Eye (tissue), 1 donor: ENCODE data around the gene GYS2.
"Not testable (repeated sequence)": the region's sequence is repeated elsewhere in the genome, so short reads cannot be mapped to it uniquely, and the experiment has no call there.

Source experiments
- DNase-seq: peaks from one replicate; pipeline ENCODE4 v3.0.0-alpha.2; 2015

The GYS2 gene

DNA sequence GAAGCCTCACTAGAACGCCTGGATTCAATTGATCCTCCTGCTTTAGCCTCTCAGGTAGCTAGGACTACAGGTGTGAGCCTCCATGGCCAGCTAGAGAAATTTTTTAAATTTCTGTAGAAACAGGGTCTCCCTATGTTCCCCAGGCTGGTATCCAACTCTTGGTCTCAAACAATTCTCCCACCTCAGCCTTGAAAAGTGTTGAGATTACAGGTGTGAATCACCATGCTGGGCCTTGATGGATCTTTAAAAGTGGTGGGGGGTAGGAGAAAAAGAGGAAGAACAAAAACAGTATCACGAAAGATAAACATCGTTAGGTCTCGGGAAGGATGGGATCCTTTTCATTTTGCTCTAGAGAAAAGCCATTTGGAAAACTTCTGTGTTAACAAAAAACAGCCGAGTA lies 4.5 kb downstream of the GYS2 start:
- no peak for DNase-seq

DNA sequence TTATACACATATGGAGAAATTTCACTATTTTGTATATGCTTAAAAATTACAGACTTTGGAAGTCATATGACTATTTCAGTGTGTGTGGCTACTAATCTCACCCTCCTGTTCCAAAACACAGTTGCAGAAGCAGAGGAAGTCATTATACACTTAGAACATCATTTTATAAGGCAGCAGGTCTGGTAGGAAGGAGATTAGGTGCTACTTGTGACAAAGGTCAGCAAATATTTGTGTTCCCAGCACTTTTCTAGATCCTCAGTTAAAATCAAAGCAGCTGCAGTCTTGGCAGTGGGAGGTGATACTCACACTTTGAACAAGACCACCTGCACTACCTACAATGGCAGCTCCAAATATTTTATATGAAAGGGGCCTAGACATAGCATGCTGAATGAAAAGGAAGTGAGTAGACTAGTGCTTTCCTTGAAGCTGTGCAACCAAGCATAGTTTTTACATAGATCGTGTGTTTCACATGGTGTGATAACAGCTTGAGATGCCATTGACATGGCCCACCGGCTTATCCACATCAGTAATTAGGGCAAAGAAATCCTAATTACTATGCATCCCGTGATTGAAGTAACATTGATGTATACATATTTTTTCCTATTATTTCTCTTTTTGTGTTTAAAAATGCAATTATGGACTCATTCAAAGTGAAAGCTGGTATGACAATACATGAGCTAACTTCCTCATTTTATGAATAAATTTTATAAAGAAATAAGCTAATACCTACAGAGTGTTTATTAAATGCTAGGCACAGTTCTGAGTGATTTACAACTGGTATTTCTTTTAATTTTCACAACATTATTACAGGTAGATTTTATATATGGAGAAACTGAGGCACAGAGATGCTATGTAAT lies 5.3 kb downstream of the GYS2 start:
- no peak for DNase-seq

DNA sequence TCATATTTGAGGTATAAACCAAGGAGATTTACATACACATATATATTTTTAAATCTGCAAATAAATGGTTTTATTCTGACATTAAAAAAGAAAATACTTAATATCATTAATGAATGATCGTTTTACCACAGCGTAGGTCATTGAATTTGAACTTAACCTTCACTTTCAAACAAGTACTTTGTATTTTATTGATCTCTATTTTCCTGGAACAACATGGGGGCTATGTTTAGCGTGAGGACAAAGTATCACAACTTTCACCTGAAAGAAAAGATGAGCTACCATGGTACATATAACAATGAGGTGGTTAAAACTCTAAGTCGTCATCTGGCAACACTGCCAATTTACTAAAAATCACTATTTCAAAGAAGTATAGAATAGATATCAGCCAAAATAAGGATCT lies 6.0 kb downstream of the GYS2 start:
- DNase-seq, result no peak

DNA sequence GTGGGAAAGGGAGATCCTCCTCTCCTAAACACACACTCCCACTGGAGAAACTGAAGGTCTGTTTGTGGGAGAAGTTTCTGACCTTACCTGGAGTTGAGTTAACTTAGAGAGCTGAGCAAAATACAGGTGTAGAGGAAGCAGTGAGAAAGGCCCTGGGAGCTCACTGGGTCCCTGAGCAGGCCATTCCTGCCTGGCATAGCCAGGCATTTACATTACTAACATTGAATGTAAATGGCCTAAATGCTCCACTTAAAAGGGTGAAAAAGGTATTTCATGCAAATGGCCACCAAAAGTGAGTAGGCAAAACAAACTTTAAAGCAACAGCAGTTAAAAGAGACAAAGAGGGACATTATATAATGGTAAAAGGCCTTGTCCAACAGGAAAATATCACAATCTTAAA lies 9.3 kb downstream of the GYS2 start:
- not testable (repeated sequence) for DNase-seq

DNA sequence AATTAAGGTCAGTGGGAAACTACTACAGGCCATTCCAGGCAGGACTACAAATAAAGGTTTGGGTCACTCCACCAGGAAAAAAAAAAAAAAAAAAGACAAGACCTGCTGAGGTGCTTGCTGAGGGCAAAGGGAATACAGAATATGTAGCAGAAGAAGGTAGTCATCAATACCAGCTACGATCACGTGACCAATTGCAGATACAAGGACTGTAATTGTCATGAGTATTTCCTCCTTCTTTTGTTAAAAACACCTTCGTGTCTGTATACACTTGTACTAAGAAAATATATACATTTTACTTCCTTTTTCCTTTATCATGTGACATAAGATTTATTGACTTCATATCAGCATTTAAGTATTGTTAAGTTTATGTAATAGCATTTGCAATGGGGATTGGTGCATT lies 19.2 kb downstream of the GYS2 start:
- no peak for DNase-seq

DNA sequence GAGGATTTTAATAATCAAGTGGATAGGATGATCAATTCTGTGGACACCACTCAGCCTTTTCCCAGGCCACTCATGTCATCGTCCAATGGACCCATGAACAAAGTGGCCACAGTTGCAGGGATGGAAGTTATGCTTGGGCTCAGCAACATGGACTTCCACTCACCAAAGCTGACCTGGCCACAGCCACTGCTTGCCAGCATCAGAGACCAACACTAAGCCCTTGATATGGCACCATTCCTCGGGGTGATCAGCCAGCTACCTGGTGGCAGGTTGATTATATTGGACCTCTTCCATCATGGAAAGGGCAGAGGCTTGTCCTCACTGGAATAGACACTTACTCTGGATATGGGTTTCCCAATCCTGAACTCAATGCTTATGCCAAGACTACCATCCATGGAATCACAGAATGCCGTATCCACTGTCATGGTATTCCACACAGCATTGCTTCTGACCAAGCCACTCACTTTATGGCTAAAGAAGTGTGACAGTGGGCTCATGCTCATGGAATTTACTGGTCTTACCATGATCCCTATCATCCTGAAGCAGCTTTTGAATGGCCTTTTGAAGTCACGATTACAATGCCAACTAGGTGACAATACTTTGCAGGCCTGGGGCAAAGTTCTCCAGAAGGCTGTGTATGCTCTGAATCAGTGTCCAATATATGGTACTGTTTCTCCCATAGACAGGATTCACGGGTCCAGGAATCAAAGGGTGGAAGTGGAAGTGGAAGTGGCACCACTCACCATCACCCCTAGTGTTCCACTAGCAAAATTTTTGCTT lies 20.1 kb downstream of the GYS2 start:
- DNase-seq, result not testable (repeated sequence)

DNA sequence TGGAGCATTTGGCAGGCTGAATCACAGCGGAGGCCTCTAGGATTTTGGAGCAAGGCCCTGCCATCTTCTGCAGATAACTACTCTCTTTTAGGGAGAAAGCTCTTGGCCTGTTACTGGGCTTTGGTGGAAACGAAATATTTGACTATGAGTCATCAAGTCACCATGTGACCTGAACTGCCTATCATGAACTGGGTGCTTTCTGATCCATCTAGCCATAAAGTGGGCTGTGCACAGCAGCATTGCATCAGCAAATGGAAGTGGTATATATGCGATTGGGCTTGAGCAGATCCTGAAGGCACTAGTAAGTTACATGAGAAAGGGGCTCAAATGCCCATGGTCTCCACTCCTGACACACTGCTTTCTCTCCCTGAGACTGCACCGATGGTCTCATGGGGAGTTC lies 21.1 kb downstream of the GYS2 start:
- no peak for DNase-seq

DNA sequence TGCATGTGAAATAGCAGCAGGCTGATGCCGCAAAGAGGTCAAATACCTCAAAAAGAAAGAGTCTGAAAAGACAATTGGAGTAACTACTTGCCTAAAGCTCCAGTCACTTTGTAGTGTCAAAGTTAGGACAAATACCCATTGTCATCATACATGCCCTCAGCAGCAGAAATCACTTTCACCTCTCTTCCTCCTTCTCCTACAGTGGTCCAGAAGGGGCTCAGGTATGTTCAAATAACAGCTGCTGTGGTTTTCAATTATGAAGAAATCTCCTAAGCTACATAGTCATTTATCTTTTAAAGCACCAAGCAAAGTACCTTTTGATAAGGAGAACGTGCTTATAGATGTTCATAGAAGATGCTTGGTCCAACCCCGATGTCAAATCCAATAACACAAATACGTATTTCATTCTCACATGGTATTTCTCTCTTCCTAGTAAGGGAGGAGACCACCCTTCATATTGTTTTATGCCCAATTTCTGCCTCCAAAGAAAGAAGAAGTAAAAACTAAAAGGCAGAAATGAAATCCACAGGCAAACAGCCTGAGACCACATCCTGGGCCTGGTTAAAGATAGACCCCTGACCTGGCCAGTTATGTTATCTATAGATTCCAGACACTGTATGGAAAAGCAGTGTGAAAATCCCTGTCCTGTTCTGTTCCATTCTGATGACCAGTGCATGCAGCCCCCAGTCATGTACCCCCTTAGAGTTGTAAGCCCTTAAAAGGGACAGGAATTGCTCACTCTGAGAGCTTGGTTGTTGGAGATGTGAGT lies 23.7 kb downstream of the GYS2 start:
- DNase-seq, result no peak

DNA sequence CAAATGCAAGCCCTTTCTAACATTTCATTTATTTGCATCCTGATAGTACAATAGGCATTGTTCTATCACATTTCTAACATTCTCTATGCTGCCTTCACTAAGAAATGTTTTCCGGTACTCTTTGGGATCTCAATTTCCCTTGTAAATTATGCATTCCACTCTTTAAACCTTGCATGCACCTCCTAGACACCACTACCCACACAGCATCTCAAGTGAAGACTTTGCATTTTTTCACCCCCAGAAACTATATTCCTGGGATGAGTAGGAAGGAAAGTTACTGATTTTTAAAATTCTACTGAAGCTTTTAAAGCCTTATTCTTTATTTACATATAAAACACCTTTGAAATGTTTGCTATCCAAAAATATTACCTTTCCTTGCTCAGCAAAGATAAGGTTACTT lies 27.1 kb downstream of the GYS2 start:
- no peak for DNase-seq

DNA sequence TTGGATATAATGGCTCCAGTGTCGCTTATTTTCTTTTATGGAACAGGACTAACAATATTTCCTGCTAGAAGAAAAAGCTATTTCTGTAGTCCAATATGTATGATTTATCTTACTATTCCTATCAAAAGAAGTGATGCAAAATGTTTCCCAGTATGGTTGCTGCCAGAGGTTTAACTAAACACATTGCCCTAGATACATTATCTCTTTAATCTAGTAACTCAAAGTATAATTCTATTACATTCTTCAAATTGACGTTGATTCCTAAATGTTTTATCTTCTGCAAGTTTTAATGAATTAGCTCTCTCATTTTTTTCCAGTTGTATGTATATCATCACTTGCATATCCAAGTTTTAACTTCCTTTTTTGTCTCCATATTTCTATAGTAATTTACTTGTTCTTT lies 28.2 kb downstream of the GYS2 start:
- no peak for DNase-seq

DNA sequence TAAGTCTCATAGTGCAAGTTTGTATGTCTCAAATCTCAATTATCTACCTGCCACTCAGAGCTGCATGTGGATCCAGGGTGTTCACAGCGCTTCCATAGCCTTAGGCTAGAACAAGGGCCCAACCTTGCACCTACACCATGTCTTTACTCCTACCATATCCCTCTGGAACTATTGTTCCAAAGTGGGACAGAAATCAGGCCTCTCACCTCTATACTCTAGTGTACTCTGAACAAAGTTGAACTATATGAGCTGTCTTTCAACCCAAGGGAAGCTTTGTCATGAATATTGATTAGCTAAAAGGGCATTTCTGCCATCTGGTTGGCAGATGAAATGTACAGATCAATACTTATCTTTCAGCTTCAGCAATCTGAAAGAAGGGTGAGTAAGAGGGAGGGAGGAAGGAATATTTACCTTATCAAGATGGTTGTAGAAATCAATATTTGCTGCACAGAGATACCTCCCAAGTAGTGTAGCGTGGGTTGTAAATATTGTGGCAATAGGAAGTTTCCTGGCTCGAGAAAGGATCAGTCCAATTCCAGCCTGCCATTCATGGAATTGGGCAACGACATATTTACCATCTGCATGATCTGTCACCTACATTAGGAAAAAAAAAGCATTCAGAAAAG lies 30.8 kb downstream of the GYS2 start:
- DNase-seq, result peak; percentile 26

DNA sequence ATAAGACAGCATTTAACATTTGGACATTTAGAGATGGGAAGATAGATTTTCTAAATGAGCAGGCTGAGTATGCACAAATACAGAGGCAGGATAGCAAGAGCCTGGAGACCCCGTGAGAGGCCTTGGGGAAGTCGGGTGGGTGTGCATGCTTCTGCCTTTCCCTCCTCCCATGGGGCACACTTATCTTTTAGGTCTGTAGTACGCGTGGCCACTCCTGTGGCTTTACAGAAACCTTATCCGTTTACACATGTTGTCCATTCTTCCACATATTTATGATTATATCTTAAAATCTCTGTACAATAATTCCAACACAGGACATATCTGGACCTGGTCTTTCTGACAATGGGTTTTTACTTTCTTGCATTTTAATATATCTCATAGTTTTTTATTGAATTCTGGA lies 33.6 kb downstream of the GYS2 start:
- no peak for DNase-seq

DNA sequence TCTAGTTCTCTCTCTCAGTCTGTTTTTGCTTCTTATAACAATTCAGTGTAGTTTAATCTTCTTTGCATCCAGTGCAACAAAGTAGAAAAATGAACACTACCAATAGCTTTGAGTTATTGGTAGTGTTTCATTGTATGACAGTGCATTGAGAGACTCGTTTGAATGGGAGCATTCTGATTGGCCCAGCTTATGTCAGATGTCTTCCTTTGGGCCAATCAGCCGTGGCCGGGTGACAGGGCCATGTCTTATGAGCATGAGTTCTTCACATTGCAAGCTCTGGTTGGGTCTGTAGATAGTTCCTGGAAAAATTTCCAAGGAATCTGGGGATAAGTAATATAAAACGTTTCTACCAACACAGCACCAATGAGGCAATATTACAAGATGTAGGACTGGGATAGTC lies 36.5 kb downstream of the GYS2 start:
- no peak for DNase-seq

DNA sequence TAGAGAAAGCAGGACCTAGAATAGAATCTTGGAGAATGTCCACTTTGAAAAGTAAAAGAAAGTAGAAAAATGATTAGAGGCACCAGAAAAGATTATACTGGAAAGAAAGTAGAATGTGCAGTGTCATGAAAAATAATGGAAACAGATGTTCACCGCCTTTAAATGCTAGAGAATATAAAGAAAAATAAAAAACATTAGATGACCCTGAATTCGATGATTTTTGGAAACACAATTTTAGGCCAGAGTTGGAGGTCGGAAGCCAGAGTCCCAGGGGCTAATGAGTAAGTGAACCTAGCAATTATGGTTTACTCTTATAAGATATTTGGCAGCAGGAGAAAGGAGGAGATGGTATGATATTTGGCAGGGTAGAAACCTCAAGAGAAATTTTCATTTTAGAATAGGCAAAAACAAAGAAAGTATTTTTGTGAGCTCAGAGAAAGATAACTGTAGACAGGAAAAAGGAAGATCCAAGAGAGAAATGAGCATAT lies 37.7 kb downstream of the GYS2 start:
- DNase-seq, result no peak

DNA sequence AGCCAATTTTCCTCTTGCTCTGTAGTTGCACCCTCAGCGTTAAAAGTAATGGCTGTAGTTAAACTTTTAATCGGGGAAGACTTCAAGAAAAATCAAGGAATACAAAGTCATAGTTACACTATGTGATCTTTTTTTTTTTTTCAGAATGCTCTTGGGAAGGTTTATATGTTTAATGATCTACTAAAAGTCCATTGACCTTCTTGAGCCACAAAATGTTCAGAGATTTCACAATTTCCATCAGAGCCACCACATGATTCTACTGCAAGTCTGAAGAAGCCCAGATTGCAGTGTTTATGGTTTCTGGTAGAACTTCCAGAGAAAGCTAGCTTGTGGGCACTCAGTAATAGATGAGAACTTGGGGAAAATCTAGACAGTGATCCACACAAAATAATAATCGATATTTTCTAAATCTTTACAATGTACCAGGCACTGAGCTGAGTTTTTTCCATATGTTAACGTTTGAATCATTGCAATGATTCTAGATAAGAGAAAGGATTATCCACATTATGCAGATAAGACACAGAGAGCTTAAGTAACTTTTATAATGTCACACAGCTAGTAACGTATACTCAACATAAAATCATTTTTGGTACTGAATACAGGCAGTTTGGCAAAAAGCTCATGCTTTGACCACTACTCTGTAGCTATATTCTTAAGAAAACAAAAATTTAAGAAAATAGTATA lies 38.3 kb downstream of the GYS2 start:
- no peak for DNase-seq

DNA sequence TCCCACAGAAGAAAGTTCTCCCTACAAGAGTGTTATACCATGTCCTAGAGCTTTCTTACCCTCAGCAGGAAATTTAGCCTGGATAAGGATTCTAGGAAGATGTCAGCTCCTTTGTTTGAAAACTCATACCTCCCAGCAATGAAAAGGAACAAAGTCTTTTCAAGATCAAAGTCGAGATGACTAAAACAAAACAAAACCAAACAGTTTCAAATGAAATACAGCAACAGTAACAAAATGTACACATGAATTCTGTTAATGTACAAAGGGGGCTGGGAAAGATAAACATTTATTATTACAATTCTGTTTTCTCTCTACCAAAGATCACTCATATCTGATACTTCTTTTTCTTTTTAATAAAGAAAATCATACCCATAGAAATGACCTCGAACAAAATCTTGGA lies 41.8 kb downstream of the GYS2 start:
- DNase-seq, result no peak

DNA sequence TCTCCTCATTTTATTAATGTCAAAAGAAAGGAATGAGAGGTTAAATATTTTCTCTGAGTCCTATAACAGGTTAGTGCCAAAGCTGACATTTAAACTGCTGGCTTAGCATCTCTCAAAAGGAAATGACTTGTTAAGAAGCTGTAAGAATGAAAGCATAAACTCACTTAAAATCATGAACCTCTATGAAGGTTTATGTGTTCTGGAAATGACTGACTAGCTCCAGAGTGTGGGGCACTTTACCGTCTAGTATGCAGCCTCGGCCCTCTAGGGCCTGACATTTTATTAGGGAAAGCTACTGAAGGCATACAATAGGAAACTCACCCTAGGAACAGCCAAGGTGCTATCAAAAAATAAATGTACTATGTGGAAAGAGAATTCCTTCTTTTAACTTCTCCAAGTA lies 43.5 kb downstream of the GYS2 start:
- DNase-seq, result no peak

DNA sequence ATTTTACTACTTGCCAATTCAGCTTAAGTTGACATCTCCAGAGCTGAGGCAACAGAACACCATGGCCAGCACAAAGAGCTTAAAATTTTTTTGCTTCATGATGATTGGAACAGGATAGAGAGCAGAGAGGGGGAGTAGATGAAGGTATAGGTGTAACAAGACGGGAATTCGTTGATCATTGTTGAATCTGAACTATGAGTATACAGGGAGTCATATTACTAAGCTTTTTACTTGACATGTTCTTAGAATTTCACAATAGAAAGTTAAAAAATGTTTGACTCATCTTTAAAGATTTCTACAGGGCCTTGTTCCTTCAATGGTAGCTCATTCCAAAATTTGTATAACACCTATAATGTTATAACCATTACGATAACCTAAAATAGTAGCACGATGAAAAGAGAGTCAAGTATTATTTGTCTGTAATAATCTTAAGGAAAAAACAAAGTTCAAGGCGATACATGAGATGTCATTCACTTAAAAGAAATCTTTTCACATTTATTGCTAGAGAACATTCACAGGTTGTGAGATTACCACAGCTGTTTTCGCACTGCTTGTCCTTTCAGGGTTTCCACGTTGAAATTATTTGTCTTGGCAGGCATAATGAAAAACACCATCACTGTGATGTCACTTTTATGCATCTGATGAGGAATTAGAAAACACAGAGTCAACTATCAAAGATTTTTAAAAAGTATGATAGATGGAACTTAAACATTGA lies 44.6 kb downstream of the GYS2 start:
- no peak for DNase-seq

DNA sequence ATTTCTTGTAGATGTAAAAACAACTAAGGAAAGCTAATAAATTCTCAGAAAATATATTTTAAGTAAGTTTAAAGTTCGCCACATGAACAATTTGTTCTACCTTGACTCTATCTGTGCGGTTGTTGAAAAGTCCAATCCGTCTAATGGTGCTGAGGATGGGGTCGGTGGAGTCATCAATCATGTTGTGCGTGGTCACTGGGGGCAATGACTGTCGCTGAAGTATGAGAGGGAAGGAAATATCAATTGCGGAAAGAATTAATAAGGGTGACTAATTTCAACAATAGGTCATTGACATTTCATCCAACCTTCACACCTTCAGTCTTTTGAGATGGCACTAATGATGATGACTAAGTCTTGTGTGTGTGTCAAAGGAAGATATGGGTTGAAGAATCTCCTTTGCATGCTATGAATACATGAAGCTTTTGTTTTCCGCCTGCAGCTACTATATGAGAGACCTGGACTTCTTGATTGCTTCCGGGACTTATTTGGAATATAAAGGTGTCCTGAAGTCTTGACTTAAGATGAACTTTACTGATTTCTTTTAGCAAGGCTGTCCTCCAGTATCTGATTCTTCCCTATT lies 46.5 kb downstream of the GYS2 start:
- DNase-seq, result no peak

DNA sequence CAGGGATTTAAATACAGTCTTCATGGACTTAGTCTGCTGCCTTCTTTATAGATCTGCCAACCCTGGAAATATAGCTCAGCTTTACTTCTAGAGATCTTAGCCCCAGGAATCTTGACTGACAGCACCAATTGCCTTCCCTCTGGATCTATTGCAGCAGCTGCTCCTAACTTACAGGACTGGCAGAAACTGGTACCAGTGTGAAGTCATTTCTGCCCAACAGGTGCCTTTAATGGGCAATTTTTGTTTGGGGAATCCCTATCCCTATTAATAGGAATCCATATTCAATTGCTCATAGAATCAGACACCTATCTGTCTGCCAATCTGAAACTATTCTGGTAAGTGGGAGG lies 51.3 kb downstream of the GYS2 start:
- peak; percentile 20 for DNase-seq

DNA sequence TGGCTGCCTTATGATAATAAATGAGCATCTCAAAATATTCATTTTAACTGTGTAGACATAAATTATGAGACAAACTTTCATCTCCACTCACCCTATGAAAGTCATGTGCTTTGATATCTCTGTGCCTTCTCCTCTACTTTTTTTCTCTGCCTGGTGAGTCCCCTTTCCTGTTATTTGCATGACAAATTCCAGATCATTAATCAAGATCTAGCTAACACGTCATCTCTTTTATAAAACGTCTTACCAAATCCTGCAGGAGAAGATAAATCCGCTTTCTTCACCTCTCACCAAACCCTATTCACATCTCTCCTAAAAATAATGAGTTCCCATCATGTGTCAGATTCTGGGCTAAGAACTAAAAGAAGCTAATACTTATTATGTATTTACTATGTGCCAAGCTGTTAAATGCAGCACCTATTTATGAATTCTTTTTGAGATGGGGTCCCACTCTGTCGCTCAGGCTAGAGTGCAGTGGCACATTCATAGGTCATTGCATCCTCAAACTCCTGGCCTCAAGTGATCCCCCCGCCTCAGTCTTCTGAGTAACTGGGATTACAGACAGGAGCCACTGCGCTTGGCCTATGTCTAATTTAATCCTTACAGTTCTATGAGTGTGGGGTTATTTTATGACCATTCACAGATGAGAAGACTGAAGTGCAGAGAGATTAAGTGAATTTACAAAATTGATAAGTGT lies 51.9 kb downstream of the GYS2 start:
- no peak for DNase-seq
